HL-60 (cell line): ENCODE measurements around the gene JPH4.

ENCODE experiments used
- DNase-seq, 2 experiments: peaks; one replicate each; pipeline ENCODE4 v3.0.0-alpha.2; 2010 to 2020; ENCODE audit warnings: low read depth in 1 of 2, low spot score in 1 of 2
- H3K27ac ChIP-seq: fragments of 250-450 bp; sonication (Bioruptor Pico); replicated peaks from 2 replicates; pipeline ENCODE4 v1.5.1; 2020; ENCODE audit warnings: mild to moderate bottlenecking, moderate library complexity
- H3K27me3 ChIP-seq: fragments of 250-450 bp; sonication (Bioruptor Pico); 2 replicates; pipeline ENCODE4 v1.5.1; 2021; ENCODE audit warnings: mild to moderate bottlenecking, moderate library complexity; ENCODE audit not compliant: insufficient read depth, poor library complexity, severe bottlenecking
- H3K4me3 ChIP-seq: replicated peaks from 2 replicates; pipeline ENCODE4 v1.5.1; 2011; ENCODE audit warnings: mild to moderate bottlenecking, control low read depth, low read length; ENCODE audit not compliant: insufficient read depth
- GABPA ChIP-seq: IDR thresholded peaks from 2 replicates; pipeline ENCODE4 v1.6.1; 2012; ENCODE audit warnings: low read depth
- POLR2AphosphoS5 ChIP-seq: IDR thresholded peaks from 2 replicates; pipeline ENCODE4 v1.6.1; 2012; ENCODE audit warnings: low read depth
- REST ChIP-seq: IDR thresholded peaks from 2 replicates; pipeline ENCODE4 v1.6.1; 2012; ENCODE audit warnings: low read depth; ENCODE audit not compliant: insufficient replicate concordance
- SPI1 ChIP-seq: IDR thresholded peaks from 2 replicates; pipeline ENCODE4 v1.6.1; 2012; ENCODE audit warnings: low read depth, mild to moderate bottlenecking, borderline replicate concordance
- TF ChIP-seq, protein P1 (sequence below): IDR thresholded peaks from one replicate; pipeline ENCODE4 v1.5.1; 2011; ENCODE audit warnings: low read length, control low read depth, inconsistent platforms; ENCODE audit not compliant: insufficient read depth

Gene JPH4

DNA sequence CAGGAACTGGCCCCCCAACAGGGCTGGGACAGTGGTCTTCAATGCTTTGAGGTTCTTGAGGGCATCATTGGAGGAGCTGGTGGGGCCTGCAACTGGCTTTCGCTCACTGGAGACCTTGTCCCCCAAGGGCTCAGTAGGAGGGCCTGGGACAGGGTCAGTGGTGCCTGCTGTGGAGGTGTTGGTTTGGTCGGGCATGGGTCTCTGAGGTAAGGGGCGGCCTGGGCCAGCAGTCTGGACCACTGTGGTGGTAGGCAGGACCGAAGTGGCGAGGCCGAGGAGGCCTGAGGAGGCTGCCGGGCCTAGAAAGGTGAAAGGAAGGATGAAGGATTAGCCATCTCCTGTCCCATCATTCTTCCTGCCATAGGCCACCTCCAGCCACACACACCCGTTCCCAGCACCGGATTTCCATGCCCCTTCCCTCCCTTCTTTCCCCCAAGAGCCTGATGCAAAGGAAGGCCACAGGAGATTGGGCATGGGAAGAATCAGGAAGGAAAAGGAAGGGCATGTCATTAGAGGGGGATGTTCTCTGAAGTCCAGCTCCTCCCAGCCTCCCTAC is 55.9 kb downstream of the JPH4 start:
- Histone ChIP-seq H3K27ac (no peak overlapping the region), H3K4me3 (no peak overlapping the region), H3K27me3 (no peaks in the 10 kb centered on the region)
- no peak for DNase-seq
- TF ChIP-seq POLR2AphosphoS5 (no peak), SPI1 (no peak), GABPA (no peak), REST (no peak)
- TF ChIP-seq, protein P1, sequence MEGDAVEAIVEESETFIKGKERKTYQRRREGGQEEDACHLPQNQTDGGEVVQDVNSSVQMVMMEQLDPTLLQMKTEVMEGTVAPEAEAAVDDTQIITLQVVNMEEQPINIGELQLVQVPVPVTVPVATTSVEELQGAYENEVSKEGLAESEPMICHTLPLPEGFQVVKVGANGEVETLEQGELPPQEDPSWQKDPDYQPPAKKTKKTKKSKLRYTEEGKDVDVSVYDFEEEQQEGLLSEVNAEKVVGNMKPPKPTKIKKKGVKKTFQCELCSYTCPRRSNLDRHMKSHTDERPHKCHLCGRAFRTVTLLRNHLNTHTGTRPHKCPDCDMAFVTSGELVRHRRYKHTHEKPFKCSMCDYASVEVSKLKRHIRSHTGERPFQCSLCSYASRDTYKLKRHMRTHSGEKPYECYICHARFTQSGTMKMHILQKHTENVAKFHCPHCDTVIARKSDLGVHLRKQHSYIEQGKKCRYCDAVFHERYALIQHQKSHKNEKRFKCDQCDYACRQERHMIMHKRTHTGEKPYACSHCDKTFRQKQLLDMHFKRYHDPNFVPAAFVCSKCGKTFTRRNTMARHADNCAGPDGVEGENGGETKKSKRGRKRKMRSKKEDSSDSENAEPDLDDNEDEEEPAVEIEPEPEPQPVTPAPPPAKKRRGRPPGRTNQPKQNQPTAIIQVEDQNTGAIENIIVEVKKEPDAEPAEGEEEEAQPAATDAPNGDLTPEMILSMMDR, result no peak

DNA sequence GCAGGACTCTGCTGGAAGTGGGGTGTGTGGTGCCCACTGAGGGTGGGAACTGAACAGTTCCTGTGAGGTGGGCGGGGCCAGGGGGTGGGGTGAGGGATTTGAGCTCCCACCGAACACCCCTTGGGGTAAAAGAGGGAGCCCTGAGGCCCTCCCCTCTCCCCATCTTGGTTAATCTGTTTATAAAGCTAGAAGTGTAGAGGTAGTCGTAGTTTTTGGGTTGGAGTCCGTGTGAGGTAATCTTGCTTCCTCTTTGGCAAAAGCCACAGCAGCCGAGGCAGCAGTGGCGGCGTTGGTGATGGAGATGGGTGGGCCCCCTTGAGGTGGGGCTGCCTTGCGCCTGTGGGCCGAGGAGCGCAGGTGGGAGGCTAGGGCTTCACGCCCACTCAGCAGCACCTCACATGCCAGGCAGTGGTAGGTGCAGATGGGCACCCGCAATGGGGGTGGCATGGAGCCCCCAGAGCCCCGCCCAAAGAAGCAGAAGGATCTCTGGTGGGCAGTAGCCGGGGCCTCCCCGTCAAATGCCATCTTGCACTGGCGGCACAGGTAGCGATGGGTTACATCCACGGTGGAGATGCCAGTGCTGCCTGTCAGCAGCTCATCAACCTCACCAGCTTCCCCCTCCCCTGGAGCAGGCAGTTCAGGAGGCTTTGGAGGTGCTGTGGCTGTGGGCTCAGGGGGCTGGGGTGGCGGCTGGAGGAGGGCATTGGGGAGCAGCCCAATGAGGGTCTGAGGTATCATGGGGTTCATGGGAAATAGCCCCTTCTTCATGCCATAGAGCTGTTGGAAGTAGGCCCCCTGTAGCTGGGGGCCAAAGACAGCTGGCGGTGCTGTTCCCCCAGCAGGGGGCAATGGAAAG is 56.6 kb downstream of the JPH4 start:
- Histone ChIP-seq H3K4me3 (no peak overlapping the region), H3K27me3 (no peaks in the 10 kb centered on the region), H3K27ac (no peak overlapping the region)
- peak in 1 of 2 experiments; percentile 54 for DNase-seq
- TF ChIP-seq REST (no peak), GABPA (no peak), SPI1 (no peak), POLR2AphosphoS5 (no peak)
- TF ChIP-seq, protein P1, result no peak

- no peak for TF ChIP-seq REST
- TF ChIP-seq, protein P1, result no peak
- no peak for TF ChIP-seq POLR2AphosphoS5
- TF ChIP-seq GABPA, result no peak
- no peak for TF ChIP-seq SPI1
- Histone ChIP-seq H3K27ac (no peak overlapping the region), H3K27me3 (no peaks in the 10 kb centered on the region), H3K4me3 (no peak overlapping the region)
- no peak for DNase-seq
These were observed 57.6 kb downstream of the JPH4 start for GRCh38 chr14:23520899-23521533.
